ENCODE data around the gene KISS1R.

DNA sequence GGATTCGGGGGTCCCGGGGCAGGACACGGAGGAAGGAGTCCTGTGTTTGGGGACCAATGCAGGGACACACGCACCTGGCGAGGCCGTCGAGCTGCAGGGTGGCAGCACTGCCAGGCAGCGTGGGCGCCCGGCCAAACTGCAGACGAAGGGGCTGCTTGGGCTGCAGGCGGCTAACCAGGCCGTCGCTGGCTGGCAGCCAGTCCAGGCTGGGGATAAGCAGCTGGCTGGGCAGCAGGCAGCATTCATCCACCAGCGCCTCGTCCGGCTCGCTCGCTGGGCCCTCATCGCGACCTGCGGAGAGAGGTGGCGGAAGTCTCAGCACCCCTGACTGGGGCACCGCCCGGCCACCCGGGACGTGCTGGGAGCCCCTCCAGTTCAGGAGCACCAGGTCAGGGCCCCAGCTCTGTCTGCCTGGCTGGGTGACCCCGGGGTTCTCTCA is 46.2 kb upstream of the KISS1R start:
- no peak for TF ChIP-seq EZH2 (IDR thresholded peaks at IDR 0.05)
- TF ChIP-seq POLR2AphosphoS5 (IDR thresholded peaks at IDR 0.05; ENCODE audit: borderline replicate concordance, low read depth, low read length), result no peak
- no peak for TF ChIP-seq FOXP2 (optimal IDR thresholded peaks at IDR 0.05; ENCODE audit: control extremely low read depth, extremely low read length, insufficient read depth)

All from SK-N-MC (cell line).